Astrocyte (in vitro differentiated cells and primary cell): ENCODE results near the gene COLGALT1. TPM values are rescaled to one million over a fixed set of nuclear protein-coding genes. Genes with fewer than 3 reads are reported as not detected.

Experiments
- DNase-seq: peaks from one replicate; pipeline ENCODE4 v3.0.0-alpha.2; 2010; ENCODE audit warnings: low read depth
- FAIRE-seq: peaks from 2 replicates; lab custom pipeline; 2011; peaks lifted over from hg19 to GRCh38; lab: Jason Lieb, UNC
- H2AFZ ChIP-seq: 2 replicates; pipeline ENCODE4 v1.6.0; 2012; ENCODE audit warnings: low read depth, low read length, inconsistent platforms
- H3K27ac ChIP-seq: 2 replicates; pipeline ENCODE4 v1.5.1; 2011; ENCODE audit warnings: low read depth, low read length, inconsistent platforms
- H3K27me3 ChIP-seq: 2 replicates; pipeline ENCODE4 v1.6.0; 2011; ENCODE audit warnings: low read length, inconsistent platforms; ENCODE audit not compliant: insufficient read depth
- H3K36me3 ChIP-seq: 2 replicates; pipeline ENCODE4 v1.5.1; 2011; ENCODE audit warnings: low read length, inconsistent platforms; ENCODE audit not compliant: insufficient read depth
- H3K4me1 ChIP-seq: 2 replicates; pipeline ENCODE4 v1.5.1; 2011; ENCODE audit warnings: low read length, inconsistent platforms; ENCODE audit not compliant: insufficient read depth
- H3K4me2 ChIP-seq: 2 replicates; pipeline ENCODE4 v1.6.0; 2012; ENCODE audit warnings: low read length, inconsistent platforms
- H3K4me3 ChIP-seq: 2 replicates; pipeline ENCODE4 v1.5.1; 2011; ENCODE audit warnings: low read depth, mild to moderate bottlenecking, low read length, inconsistent platforms; ENCODE audit not compliant: insufficient read depth
- H3K79me2 ChIP-seq: 2 replicates; pipeline ENCODE4 v1.6.0; 2012; ENCODE audit warnings: mild to moderate bottlenecking, low read length, inconsistent platforms; ENCODE audit not compliant: insufficient read depth
- H3K9ac ChIP-seq: 2 replicates; pipeline ENCODE4 v1.6.0; 2012; ENCODE audit warnings: mild to moderate bottlenecking, low read length, inconsistent platforms
- H3K9me3 ChIP-seq: 2 replicates; pipeline ENCODE4 v1.5.1; 2012; ENCODE audit warnings: low read depth, mild to moderate bottlenecking, low read length, inconsistent platforms; ENCODE audit not compliant: insufficient read depth
- H4K20me1 ChIP-seq: 2 replicates; pipeline ENCODE4 v1.6.0; 2012; ENCODE audit warnings: low read length, inconsistent platforms; ENCODE audit not compliant: insufficient read depth
- H3K27ac Mint-ChIP-seq: one replicate; pipeline ENCODE4 v1.8.0; 2021; ENCODE audit warnings: mild to moderate bottlenecking, mixed read lengths; ENCODE audit not compliant: unreplicated experiment
- H3K27me3 Mint-ChIP-seq: one replicate; pipeline ENCODE4 v1.8.0; 2021; ENCODE audit warnings: low read depth, mixed read lengths; ENCODE audit not compliant: unreplicated experiment
- H3K36me3 Mint-ChIP-seq: one replicate; pipeline ENCODE4 v1.8.0; 2021; ENCODE audit warnings: low read depth, mixed read lengths; ENCODE audit not compliant: unreplicated experiment
- H3K4me1 Mint-ChIP-seq: one replicate; pipeline ENCODE4 v1.8.0; 2021; ENCODE audit warnings: low read depth, mixed read lengths; ENCODE audit not compliant: unreplicated experiment
- H3K4me3 Mint-ChIP-seq: one replicate; pipeline ENCODE4 v1.8.0; 2021; ENCODE audit warnings: mild to moderate bottlenecking, moderate library complexity, mixed read lengths; ENCODE audit not compliant: unreplicated experiment
- H3K9me3 Mint-ChIP-seq: one replicate; pipeline ENCODE4 v1.8.0; 2021; ENCODE audit warnings: mild to moderate bottlenecking, mixed read lengths; ENCODE audit not compliant: unreplicated experiment
- CTCF ChIP-seq: IDR thresholded peaks from 2 replicates; pipeline ENCODE4 v1.5.1; 2011; ENCODE audit warnings: low read depth, mild to moderate bottlenecking, inconsistent platforms, low read length, moderate library complexity; ENCODE audit not compliant: insufficient read depth
- EZH2 ChIP-seq: IDR thresholded peaks from 2 replicates; pipeline ENCODE4 v1.6.1; 2012; ENCODE audit warnings: mild to moderate bottlenecking, low read length, inconsistent platforms; ENCODE audit not compliant: insufficient read depth
- total RNA-seq: library from RNA; stranded (reverse); gene quantifications from 2 replicates; pipeline ENCODE4 v1.2.1, GENCODE V29; 2021

The COLGALT1 gene
- total RNA-seq, 1 donor from 2014 or later: 137 TPM

- Histone ChIP-seq H3K79me2 (no peaks in the 10 kb centered on the region), H2AFZ (no peak overlapping the region), H3K4me2 (no peak overlapping the region), H3K27ac (no peak overlapping the region), H3K9ac (no peak overlapping the region), H3K27me3 (peaks cover 15% of the 10 kb centered on the region), H3K4me1 (no peaks in the 10 kb centered on the region), H3K4me3 (no peak overlapping the region), H3K36me3 (no peaks in the 10 kb centered on the region), H4K20me1 (no peaks in the 10 kb centered on the region), H3K9me3 (no peaks in the 10 kb centered on the region)
- Mint-ChIP-seq H3K27ac (no peak overlapping the region), H3K36me3 (no peaks in the 10 kb centered on the region), H3K4me3 (no peak overlapping the region), H3K9me3 (peaks cover 2% of the 10 kb centered on the region), H3K27me3 (peaks cover 35% of the 10 kb centered on the region), H3K4me1 (no peaks in the 10 kb centered on the region)
- DNase-seq (no peak), FAIRE-seq (no peak)
- TF ChIP-seq EZH2 (no peak), CTCF (no peak)
Observed at GRCh38 chr19:17599780-17600179, 44.3 kb downstream of the COLGALT1 start.

- no peak overlapping the region for H3K4me3 ChIP-seq
Observed at GRCh38 chr19:17601683-17602082, 46.2 kb downstream of the COLGALT1 start.

More at GRCh38 chr19:17601683-17602082, 46.2 kb downstream of the COLGALT1 start:
- FAIRE-seq (no peak), DNase-seq (no peak)
- H3K4me1 ChIP-seq: peaks cover 6% of the 10 kb centered on the region
- no peaks in the 10 kb centered on the region for H3K9me3 ChIP-seq
- Mint-ChIP-seq H3K4me1 (no peaks in the 10 kb centered on the region), H3K27me3 (peaks cover 36% of the 10 kb centered on the region), H3K4me3 (no peak overlapping the region), H3K9me3 (peaks cover 2% of the 10 kb centered on the region), H3K36me3 (no peaks in the 10 kb centered on the region), H3K27ac (no peak overlapping the region)
- no peak overlapping the region for H2AFZ ChIP-seq
- H3K79me2 ChIP-seq: no peaks in the 10 kb centered on the region
- H3K27ac ChIP-seq: no peak overlapping the region
- H4K20me1 ChIP-seq: no peaks in the 10 kb centered on the region
- no peak overlapping the region for H3K4me2 ChIP-seq
- no peak overlapping the region for H3K9ac ChIP-seq
- no peaks in the 10 kb centered on the region for H3K36me3 ChIP-seq
- peaks cover 15% of the 10 kb centered on the region for H3K27me3 ChIP-seq
- TF ChIP-seq EZH2 (no peak), CTCF (no peak)
